DLD1 (cell line): Measurements from ENCODE around the gene ANXA7.
"Not testable (repeated sequence)": the region's sequence is repeated elsewhere in the genome, so short reads cannot be mapped to it uniquely, and the experiment has no call there.

ENCODE experiments used
- in situ Hi-C: cut with HindIII; loops from 2 replicates; pipeline ENCODE4 v1.10.0; 2017; ENCODE audit warnings: low sequenced_read_pairs

ANXA7 gene

DNA sequence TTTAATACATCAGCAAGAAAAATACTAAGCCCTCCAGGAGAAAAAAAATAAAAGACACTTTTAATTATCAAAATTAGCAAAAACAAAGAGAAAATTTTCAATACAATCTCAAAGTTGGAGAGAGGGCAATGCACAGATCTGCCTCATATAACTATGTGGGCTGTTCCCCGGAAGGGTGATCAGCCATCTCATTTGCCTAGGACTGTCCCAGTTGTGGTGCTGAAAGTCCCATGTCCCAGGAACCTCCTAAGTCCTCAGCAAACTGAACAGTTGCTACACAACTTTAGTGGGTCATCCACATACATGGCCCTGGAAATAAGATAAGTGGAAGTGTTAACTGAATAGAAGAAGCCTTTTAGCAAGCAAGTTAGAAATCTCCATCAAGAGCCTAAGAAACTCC lies 69.6 kb downstream of the ANXA7 start:
- in situ Hi-C loops = no loop called here

DNA sequence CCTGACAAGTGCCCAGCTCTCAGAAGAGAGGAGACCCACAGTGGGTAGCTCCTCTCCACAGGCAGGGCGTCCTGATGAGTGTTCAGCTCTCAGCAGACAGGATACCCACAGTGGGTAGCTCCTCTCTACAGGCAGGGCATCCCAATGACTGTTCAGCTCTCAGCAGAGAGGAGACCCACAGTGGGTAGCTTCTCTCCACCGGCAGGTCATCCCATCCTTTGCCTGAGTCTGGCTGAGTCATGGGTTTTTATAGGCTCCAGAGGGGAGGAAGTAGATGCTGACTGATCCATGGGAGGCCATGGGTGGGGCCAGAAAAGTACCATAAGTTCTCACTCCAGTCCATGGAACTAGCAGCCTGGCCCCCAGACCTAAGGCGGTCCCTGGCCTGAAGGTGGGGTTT lies 73.7 kb downstream of the ANXA7 start:
- in situ Hi-C loops = no loop called here

DNA sequence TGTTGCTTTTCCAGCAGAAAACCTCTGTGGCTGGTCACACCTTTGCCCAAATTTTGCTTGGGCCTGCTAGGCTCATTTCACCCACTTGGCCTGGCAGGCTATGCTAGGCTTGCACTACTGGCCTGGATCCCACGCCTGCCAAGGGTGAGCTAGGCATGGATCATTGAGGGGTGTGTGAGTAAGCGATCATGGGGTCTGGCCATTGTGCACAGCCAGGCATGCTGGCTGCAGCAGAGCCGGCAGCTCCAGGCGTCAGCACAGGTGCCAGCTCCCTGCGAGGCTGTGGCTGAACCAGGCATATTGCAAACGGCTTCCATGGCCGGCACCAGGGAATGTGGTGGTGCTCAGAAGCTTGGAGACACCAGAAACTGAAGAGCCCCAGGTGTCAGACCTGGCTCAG lies 74.4 kb downstream of the ANXA7 start:
- in situ Hi-C loops = no loop called here

- in situ Hi-C loops = no loop called here
These were observed 75.0 kb downstream of the ANXA7 start for GRCh38 chr10:73338801-73339368.

- in situ Hi-C loops = no loop called here
These were observed 80.7 kb downstream of the ANXA7 start for GRCh38 chr10:73333202-73333601.

DNA sequence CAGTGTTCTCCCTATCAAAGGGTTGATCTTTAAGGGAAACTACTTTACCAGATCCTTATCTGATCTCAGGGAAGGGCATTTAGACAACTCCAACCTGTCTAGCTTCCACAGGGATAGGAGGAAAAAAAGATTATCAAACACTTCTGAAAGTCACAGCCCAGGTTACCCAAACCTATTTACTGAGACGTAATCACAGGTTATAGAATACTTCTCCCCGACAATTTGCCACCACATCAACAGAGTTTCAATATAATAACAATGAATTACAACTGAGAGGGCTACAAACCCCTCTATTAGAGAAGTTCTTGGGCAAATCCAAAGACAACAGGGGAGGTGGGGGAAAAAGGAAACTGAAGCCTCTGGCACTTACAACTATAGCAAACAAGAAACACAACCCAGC lies 81.5 kb downstream of the ANXA7 start:
- in situ Hi-C loops = no loop called here

DNA sequence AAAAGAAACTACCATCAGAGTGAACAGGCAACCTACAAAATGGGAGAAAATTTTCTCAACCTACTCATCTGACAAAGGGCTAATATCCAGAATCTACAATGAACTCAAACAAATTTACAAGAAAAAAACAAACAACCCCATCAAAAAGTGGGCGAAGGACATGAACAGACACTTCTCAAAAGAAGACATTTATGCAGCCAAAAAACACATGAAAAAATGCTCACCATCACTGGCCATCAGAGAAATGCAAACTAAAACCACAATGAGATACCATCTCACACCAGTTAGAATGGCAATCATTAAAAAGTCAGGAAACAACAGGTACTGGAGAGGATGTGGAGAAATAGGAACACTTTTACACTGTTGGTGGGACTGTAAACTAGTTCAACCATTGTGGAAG lies 85.3 kb downstream of the ANXA7 start:
- in situ Hi-C loops = not testable (repeated sequence)

DNA sequence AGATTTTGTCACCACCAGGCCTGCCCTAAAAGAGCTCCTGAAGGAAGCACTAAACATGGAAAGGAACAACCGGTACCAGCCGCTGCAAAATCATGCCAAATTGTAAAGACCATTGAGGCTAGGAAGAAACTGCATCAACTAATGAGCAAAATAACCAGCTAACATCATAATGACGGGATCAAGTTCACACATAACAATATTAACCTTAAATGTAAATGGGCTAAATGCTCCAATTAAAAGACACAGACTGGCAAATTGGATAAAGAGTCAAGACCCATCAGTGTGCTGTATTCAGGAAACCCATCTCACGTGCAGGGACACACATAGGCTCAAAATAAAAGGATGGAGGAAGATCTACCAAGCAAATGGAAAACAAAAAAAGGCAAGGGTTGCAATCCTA lies 88.6 kb downstream of the ANXA7 start:
- in situ Hi-C loops = not testable (repeated sequence)
